OCI-LY3 (cell line): Measurements from ENCODE around the gene RPL13.

Experiments used
- EZH2phosphoT487 ChIP-seq: fragments of 200-600 bp; shearing (Covaris generic); IDR thresholded peaks from 2 replicates; pipeline ENCODE4 v1.6.1; 2018; ENCODE audit warnings: antibody characterized with exemption, mixed run types, low read depth
- TF ChIP-seq, protein P1 (sequence below): fragments of 200-600, 300-600 bp; sonication (generic); IDR thresholded peaks from 2 replicates; pipeline ENCODE4 v1.5.1; 2014; ENCODE audit warnings: antibody characterized with exemption, low read length, low read depth

DNA sequence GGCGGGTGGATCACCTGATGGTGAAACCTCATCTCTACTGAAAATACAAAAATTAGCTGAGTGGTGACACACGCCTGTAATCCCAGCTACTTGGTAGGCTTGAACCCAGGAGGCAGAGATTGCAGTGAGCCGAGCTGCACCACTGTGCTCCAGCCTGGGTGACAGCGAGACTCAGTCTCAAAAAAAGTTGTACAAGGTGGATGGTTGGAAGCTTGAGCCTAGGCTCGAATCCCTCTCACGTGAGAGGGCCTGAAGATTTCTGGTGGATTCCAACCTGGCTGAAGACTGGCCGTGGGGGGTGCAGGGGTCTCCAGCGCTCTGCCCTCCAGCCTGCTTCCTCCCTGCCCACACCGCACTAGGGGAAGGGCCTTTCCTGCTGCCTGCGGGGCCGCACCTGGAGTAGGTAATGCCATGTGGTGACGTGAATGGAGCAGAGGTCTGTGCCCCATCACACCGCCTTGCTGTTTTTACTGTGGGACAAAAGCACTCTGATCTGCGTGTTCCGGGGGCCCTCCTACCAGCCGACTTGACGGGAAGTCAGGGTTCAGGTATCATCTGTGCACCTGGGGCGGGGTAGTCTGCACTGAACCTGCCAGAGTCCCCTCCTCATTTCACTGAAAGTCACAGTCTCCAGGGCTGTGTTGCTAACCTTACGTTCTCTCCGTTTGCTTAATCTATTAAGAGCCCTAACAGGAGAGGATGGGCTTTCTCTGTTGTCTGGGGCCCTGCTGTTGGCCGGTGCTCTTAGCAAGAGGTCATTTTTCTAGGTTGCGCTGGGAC is 4.2 kb downstream of the RPL13 start:
- TF ChIP-seq, protein P1, sequence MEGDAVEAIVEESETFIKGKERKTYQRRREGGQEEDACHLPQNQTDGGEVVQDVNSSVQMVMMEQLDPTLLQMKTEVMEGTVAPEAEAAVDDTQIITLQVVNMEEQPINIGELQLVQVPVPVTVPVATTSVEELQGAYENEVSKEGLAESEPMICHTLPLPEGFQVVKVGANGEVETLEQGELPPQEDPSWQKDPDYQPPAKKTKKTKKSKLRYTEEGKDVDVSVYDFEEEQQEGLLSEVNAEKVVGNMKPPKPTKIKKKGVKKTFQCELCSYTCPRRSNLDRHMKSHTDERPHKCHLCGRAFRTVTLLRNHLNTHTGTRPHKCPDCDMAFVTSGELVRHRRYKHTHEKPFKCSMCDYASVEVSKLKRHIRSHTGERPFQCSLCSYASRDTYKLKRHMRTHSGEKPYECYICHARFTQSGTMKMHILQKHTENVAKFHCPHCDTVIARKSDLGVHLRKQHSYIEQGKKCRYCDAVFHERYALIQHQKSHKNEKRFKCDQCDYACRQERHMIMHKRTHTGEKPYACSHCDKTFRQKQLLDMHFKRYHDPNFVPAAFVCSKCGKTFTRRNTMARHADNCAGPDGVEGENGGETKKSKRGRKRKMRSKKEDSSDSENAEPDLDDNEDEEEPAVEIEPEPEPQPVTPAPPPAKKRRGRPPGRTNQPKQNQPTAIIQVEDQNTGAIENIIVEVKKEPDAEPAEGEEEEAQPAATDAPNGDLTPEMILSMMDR = no peak
- TF ChIP-seq EZH2phosphoT487 = no peak
